T47D (cell line): ENCODE results near the gene FGFR1OP2.
A peak's percentile ranks its signal among the peaks of the same experiment; 100 is the strongest.

Experiments used
- DNase-seq, 2 experiments: peaks; one replicate each; pipeline versions ENCODE4 v3.0.0 to v3.0.0-alpha.2; 2011 to 2012; ENCODE audit warnings: low read depth in 1 of 2, low spot score in 1 of 2
- JUND ChIP-seq: IDR thresholded peaks from 2 replicates; pipeline ENCODE4 v1.6.1; 2012; ENCODE audit warnings: low read depth
- in situ Hi-C: cut with HindIII; loops from 2 replicates; pipeline ENCODE4 v1.10.0; 2016; ENCODE audit warnings: low sequenced_read_pairs, low pct_unique_long_range_greater_than_20kb

FGFR1OP2 gene

GRCh38 chr12:27013611-27014084 lies 75.4 kb downstream of the FGFR1OP2 start:
- in situ Hi-C loops = no loop called here
- DNase-seq = peak in 1 of 2 experiments; percentile 24
- TF ChIP-seq JUND = no peak

GRCh38 chr12:27014085-27014858 lies 76.0 kb downstream of the FGFR1OP2 start, which contains the start of gene TM7SF3:
TM7SF3 (minus strand) TSS chr12:27014384; CDS start chr12:27014168, 216 bp downstream.
- DNase-seq = peak; percentile 93 to 94
- TF ChIP-seq JUND = no peak
- in situ Hi-C loops = no loop called here

GRCh38 chr12:27014859-27015729 lies 76.8 kb downstream of the FGFR1OP2 start:
- TF ChIP-seq JUND = no peak
- in situ Hi-C loops = no loop called here
- peak; percentile 27 to 52 for DNase-seq

GRCh38 chr12:27015730-27016076 lies 77.4 kb downstream of the FGFR1OP2 start:
- in situ Hi-C loops = no loop called here
- peak in 1 of 2 experiments; percentile 64 for DNase-seq
- no peak for TF ChIP-seq JUND
